DLD1 (cell line): Measurements from ENCODE around the gene IPO5.
"Not testable (repeated sequence)": the region's sequence is repeated elsewhere in the genome, so short reads cannot be mapped to it uniquely, and the experiment has no call there.

Source experiments
- in situ Hi-C: cut with HindIII; loops from 2 replicates; pipeline ENCODE4 v1.10.0; 2017; ENCODE audit warnings: low sequenced_read_pairs

Gene IPO5

GRCh38 chr13:98007001-98007400, 53.5 kb downstream of the IPO5 start:
- in situ Hi-C loops: loop anchor here (25.0 kb wide), 1 partner anchor 570 kb away; the partner anchor contains the start of gene RAP2A

DNA sequence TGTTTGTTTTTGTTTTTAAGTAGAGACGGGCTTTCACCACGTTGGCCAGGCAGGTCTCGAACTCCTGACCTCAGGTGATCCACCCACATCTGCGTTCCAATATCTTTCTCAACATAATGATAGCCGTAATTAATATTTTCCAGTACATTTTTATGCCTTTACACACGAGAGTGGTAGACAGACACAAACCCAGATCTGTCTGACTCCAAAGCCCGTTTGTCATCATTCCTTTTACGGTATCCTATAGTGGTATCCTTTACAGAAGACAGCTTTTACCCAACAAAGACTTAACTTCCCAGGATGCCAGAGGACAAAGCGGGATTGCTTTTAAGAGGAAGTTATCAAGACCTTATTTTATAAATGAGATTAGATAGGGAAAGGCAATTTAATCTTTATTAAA, 59.8 kb downstream of the IPO5 start:
- in situ Hi-C loops: loop anchor here (25.0 kb wide), 1 partner anchor 576 kb away; the partner anchor contains the start of gene RAP2A

DNA sequence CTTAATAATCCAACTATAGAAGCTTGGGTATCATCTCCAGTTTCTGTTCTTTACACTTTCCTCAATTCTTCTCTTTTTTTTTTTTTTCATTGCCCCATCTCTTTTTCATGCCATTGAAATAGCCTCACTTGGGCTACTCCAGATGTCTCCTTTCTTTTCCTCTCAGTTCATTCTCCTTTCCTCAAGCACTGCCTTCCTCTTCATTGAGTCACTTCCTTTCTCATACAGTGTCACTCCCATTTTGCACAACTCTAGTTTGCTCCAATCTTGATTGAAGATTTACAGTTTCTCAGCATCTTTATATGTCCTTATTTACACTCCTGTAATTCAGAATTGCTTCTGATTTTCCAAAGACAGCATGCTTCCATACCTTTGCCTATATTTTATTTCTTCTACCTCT, 61.3 kb downstream of the IPO5 start:
- in situ Hi-C loops: loop anchor here (25.0 kb wide), 1 partner anchor 577 kb away; the partner anchor contains the start of gene RAP2A

GRCh38 chr13:98018293-98018692, 64.8 kb downstream of the IPO5 start:
- in situ Hi-C loops: loop anchor here (25.0 kb wide), 1 partner anchor 581 kb away; the partner anchor contains the start of gene RAP2A

GRCh38 chr13:98019186-98019585, 65.7 kb downstream of the IPO5 start:
- in situ Hi-C loops: loop anchor here (25.0 kb wide), 1 partner anchor 582 kb away; the partner anchor contains the start of gene RAP2A

DNA sequence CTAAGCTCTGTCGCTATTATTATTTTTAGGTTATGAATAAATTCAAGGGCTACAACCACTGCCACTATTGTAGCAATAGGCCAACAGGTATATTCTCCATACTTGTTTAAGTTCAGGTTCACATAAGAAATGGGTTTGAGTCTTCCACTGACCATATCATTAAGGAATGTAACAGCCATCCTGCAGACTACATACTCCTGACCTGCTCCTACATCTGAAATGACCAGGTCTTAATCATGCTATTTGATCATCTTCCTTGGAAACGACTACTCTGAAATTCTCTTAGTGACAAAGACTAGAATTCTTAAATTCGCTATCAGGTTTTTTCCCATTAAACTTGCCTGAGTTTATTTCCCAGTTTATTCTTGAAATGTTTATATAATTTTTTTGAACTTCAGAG, 66.8 kb downstream of the IPO5 start:
- in situ Hi-C loops: loop anchor here (25.0 kb wide), 1 partner anchor 583 kb away; the partner anchor contains the start of gene RAP2A

GRCh38 chr13:98022210-98022609, 68.7 kb downstream of the IPO5 start:
- in situ Hi-C loops: loop anchor here (25.0 kb wide), 1 partner anchor 585 kb away; the partner anchor contains the start of gene RAP2A

DNA sequence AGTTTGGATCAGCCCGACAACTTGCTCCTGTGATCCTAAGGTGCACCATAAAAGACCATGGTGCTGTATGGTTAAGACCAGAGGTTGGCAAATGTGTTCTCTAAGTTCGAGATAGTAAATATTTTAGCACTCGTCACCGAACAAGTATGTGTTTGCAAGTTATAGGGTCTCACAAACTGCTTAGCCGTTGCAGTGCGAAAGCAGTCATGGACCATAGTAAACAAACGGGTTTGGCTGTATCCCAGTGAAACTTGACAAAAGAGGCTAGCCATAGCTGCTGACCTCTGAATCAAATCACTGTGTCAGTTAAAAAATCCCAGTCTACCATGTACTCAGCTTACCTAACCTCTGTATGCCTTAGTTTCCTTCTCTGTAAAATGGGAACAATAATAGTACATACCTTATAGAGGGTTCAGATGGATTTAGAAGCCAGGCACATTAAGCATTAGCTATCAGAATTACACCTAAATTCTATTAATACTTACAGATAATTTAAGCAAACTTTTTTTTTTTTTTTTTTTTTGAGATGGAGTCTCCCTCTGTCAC, 72.1 kb downstream of the IPO5 start:
- in situ Hi-C loops: no loop called here

- in situ Hi-C loops: no loop called here
Observed at GRCh38 chr13:98026457-98026857, 73.0 kb downstream of the IPO5 start.

GRCh38 chr13:98032168-98032567, 78.7 kb downstream of the IPO5 start:
- in situ Hi-C loops: no loop called here

- in situ Hi-C loops: no loop called here
Observed at GRCh38 chr13:98033277-98034247, 80.1 kb downstream of the IPO5 start.

GRCh38 chr13:98035373-98035772, 81.9 kb downstream of the IPO5 start:
- in situ Hi-C loops: no loop called here

DNA sequence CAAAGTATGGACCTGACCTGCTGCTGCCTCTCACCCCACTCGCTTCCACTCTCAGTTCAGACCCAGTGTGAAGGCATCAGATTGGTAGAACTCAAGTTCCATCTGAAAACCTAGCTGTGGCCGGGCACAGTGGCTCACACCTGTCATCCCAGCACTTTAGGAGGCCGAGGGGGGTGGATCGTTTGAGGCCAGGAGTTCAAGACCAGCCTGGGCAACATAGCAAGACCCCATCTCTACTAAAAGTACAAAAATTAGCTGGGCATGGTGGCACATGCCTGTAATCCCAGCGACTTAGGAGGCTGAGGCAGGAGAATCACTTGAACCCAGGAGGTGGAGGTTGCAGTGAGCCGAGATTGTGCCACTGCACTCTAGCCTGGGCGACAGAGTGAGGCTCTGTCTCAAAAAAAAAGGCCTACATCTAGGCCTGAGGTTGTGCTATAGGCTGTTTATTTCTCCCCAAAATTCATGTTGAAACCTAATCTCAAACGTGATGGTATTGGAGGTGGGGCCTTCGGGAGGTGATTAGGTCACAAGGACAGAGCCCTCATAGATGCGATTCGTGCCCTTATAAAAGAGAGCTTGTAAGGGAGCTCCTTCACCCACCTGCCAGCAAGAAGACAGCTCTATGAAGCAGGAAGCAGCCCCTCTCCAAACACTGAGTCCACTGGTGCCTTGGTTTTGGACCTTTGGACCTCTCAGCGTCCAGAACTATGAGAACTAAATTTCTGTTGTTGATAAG, 83.3 kb downstream of the IPO5 start:
- in situ Hi-C loops: not testable (repeated sequence)

DNA sequence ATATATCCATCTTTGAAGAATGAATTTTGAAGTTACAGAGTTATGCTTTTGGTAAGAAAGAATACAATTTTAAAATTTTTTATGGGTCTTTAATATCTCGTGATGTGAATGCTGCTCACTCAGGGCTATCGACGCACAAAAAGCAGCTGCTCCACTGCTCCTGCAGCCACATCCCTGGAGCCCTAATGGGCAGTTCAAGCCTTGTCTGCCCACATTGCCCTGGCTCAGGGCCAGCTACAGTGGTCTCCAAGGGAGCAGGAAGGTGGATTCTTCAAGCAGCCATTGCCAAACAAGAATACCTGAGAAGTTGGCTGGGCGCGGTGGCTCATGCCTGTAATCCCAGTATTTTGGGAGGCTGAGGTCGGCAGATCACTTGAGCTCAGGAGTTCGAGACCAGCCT, 85.8 kb downstream of the IPO5 start:
- in situ Hi-C loops: no loop called here

DNA sequence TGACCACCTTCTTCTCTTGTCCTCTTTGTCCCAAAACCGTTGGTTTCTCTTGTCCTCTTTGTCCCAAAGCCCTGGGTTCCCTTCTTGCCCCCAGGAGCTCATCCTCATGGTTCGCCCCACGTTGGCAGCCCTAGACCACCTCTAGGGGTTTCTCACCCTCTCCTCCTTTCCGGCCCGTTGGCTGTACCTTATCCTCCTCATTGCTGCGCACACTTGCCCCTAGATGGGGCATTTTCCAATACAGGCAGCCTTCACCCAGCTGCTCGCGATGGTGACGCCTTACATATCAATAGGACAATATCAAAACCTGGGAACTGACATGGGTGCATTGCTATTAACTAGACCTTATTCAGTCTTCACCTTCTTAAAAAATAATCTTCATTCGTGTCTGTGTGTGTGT, 86.5 kb downstream of the IPO5 start:
- in situ Hi-C loops: no loop called here

- in situ Hi-C loops: no loop called here
Observed at GRCh38 chr13:98041081-98041820, 87.8 kb downstream of the IPO5 start.

DNA sequence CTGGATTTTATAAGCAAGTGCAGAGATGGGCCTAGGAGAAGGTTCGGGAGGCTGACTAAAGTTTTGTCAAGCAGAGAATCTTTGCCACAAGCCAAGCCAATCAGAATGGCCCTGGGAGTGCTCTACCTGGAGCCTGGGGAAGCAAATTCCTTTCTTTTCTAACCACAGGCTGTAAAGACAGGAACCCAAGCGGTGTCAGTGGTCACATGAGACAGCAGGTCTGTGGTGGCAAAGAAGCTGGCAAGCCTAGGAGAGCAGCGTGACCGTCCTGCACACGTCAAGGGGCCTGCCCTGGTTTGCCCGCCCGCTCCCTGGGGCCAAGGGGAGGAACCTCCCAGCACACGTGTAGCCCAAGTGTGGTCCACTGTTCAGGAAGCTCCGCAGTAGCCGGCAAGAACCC, 90.8 kb downstream of the IPO5 start:
- in situ Hi-C loops: no loop called here

DNA sequence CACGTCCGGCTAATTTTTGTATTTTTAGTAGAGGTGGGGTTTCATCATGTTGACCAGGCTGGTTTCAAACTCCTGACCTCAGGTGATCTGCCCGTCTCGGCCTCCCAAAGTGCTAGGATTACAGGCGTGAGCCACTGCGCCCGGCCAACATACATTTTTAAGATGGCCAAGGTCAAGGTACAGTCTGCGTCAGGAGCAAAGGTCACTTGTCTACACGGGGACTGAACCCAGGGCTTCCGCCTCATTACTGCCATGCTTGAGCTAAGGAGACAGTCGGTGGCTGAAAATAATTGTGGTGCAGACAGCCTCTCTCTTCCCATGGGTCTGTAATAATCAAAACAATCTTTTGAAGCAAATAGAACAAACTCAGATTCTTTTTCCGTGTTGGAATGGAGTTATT, 94.3 kb downstream of the IPO5 start:
- in situ Hi-C loops: not testable (repeated sequence)

DNA sequence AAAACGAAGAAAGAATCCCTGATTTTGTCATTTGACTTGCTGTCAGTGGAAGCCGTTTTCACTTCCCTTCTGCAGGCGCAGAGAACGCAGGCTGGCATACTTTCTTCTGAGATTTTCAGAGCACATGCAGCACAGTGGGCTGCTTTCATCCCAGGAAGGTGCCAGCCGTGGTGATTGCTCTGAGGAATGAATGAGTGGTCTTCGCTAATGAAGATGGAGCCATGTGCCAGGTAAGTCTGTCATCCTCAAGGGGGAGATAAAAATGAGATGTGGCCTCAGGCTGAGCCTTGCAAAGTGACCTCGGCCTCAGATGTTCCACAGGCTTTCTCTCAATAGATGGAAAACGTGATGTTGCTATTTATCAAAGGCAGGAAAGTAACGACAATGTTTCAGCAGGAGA, 94.8 kb downstream of the IPO5 start:
- in situ Hi-C loops: no loop called here

GRCh38 chr13:98050041-98050466, 96.6 kb downstream of the IPO5 start:
- in situ Hi-C loops: no loop called here
